VCaP (cell line): ENCODE results near the gene ACACA.

Experiments
- H3K27ac ChIP-seq: fragments of 450-650 bp; 2 replicates; pipeline ENCODE4 v1.5.1; 2017
- TF ChIP-seq, protein P1 (sequence below): fragments of 450-650 bp; conservative IDR thresholded peaks from 2 replicates; pipeline ENCODE4 v1.5.1; 2017; ENCODE audit warnings: mild to moderate bottlenecking, moderate library complexity

The ACACA gene

DNA sequence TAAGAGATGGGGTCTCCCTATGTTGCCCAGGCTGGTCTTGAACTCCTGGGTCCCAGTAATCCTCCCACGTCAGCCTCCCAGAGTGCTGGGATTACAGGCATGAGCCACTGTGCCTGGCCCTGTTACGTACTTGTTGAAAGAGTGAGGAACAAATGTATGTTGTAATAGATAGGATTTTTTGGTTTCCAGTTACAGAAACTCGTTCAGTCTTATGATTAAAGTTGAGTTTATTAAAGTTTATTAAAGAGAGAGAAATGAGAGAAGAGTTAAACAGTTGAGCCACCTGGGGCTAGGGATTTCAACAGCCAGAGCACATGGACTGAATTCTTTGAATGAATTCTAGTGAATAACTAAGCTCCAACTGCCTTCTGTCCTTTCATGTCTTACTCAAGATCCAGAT is 3.7 kb upstream of the ACACA start:
- H3K27ac ChIP-seq, result no peak overlapping the region
- TF ChIP-seq, protein P1, sequence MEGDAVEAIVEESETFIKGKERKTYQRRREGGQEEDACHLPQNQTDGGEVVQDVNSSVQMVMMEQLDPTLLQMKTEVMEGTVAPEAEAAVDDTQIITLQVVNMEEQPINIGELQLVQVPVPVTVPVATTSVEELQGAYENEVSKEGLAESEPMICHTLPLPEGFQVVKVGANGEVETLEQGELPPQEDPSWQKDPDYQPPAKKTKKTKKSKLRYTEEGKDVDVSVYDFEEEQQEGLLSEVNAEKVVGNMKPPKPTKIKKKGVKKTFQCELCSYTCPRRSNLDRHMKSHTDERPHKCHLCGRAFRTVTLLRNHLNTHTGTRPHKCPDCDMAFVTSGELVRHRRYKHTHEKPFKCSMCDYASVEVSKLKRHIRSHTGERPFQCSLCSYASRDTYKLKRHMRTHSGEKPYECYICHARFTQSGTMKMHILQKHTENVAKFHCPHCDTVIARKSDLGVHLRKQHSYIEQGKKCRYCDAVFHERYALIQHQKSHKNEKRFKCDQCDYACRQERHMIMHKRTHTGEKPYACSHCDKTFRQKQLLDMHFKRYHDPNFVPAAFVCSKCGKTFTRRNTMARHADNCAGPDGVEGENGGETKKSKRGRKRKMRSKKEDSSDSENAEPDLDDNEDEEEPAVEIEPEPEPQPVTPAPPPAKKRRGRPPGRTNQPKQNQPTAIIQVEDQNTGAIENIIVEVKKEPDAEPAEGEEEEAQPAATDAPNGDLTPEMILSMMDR, result no peak

GRCh38 chr17:37408145-37408479 is 1.5 kb upstream of the ACACA start:
- peak overlapping the region; percentile 94 for H3K27ac ChIP-seq

- TF ChIP-seq, protein P1, result no peak
These were observed 541 bp downstream of the ACACA start for GRCh38 chr17:37405955-37406634.

DNA sequence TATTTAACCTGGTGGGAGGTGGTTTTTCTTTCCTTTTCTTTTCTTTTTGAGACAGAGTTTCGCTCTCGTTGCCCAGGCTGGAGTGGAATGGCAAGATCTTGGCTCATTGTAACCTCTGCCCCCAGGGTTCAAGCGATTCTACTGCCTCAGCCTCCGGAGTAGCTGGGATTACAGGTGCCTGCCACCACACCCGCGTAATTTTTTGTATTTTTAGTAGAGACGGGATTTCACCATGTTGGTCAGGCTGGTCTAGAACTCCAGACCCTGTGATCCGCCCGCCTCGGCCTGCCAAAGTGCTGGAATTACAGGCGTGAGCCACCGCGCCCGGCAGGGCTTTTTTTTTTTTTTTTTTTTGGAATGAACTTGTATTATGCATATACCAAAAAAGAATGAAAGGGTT is 1.1 kb downstream of the ACACA start:
- peak overlapping the region; percentile 94 for H3K27ac ChIP-seq

More at GRCh38 chr17:37405955-37406634, 541 bp downstream of the ACACA start:
- H3K27ac ChIP-seq, result peak overlapping the region; percentile 94

GRCh38 chr17:37400505-37400904 is 6.1 kb downstream of the ACACA start:
- TF ChIP-seq, protein P1, result no peak

GRCh38 chr17:37399265-37399803 is 7.3 kb downstream of the ACACA start:
- TF ChIP-seq, protein P1, result no peak
- H3K27ac ChIP-seq, result no peak overlapping the region

More at GRCh38 chr17:37400505-37400904, 6.1 kb downstream of the ACACA start:
- H3K27ac ChIP-seq, result no peak overlapping the region

- TF ChIP-seq, protein P1, result no peak
- H3K27ac ChIP-seq, result no peak overlapping the region
These were observed 13.3 kb downstream of the ACACA start for GRCh38 chr17:37393352-37393751.

GRCh38 chr17:37392024-37392590 is 14.5 kb downstream of the ACACA start:
- TF ChIP-seq, protein P1, result no peak
- H3K27ac ChIP-seq, result no peak overlapping the region
